GM03348 (cell line): ENCODE results near the gene TLR1.
"Not testable (repeated sequence)": the region's sequence is repeated elsewhere in the genome, so short reads cannot be mapped to it uniquely, and the experiment has no call there.

Experiments used
- DNase-seq: peaks from one replicate; pipeline ENCODE4 v3.0.0; 2012; ENCODE audit warnings: low spot score

TLR1 gene

DNA sequence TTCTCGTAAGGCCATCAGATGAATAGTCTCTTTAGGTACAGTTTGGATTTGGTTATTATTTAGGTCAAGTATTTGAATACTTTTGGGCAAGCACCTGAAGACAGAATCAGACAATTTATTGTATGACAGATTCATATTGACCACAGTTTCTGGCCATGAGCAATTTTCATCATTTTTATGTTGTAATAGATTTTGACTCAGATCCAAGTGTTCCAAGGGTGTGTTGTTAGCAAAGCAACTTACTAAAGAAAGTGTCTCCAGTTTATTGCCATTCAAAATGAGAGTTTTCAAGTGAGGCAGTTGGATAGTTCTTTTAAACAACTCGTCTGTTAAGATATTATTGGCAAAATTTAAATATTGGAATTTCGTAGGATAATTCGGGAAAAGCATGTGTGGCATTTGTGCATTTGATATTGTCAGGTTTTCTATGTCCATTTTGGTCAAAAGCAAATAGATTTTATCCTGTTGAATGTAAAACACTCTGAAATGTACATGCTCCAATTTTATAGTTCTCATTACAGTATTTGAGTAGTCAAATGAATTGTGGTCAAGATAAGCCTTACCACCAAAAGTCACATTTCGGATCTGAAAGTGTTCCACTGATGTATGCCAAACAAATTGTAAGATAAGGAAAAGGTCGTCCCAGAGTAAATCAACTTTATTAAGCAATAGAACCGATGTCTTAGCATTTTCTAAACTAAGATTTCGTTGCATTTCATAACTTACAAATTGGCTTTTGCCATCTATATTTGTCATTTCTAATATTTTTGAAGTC lies 30.2 kb downstream of the TLR1 start:
- no peak for DNase-seq

GRCh38 chr4:38770281-38770680 lies 34.3 kb downstream of the TLR1 start:
- DNase-seq: not testable (repeated sequence)

- no peak for DNase-seq
Observed at GRCh38 chr4:38769857-38770256, 34.7 kb downstream of the TLR1 start.

- DNase-seq: no peak
Observed at GRCh38 chr4:38769441-38769840, 35.1 kb downstream of the TLR1 start.

GRCh38 chr4:38768968-38769394 lies 35.6 kb downstream of the TLR1 start:
- no peak for DNase-seq

GRCh38 chr4:38766940-38767339 lies 37.7 kb downstream of the TLR1 start:
- DNase-seq: not testable (repeated sequence)

GRCh38 chr4:38765382-38765781 lies 39.2 kb downstream of the TLR1 start:
- no peak for DNase-seq

DNA sequence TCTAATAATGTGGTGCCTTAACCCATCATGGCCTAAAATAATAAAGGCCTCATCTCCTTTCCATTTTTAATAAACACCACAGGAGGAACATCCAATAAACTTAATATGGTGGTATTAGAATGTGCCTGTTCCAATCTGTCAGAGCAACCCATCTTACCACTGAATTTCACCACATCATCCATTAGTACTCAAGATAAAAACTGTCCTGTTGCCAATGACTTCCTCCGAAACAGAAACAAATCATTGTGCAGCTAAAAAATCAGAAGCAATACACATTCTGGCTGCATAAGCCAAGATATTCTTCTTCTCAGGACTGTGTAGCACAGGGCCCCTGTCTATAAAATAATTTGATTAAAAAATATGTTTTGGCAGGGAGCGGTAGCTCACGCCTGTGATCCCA lies 40.3 kb downstream of the TLR1 start:
- no peak for DNase-seq

GRCh38 chr4:38762560-38762959 lies 42.0 kb downstream of the TLR1 start:
- no peak for DNase-seq

GRCh38 chr4:38759790-38760122 lies 44.8 kb downstream of the TLR1 start:
- no peak for DNase-seq

DNA sequence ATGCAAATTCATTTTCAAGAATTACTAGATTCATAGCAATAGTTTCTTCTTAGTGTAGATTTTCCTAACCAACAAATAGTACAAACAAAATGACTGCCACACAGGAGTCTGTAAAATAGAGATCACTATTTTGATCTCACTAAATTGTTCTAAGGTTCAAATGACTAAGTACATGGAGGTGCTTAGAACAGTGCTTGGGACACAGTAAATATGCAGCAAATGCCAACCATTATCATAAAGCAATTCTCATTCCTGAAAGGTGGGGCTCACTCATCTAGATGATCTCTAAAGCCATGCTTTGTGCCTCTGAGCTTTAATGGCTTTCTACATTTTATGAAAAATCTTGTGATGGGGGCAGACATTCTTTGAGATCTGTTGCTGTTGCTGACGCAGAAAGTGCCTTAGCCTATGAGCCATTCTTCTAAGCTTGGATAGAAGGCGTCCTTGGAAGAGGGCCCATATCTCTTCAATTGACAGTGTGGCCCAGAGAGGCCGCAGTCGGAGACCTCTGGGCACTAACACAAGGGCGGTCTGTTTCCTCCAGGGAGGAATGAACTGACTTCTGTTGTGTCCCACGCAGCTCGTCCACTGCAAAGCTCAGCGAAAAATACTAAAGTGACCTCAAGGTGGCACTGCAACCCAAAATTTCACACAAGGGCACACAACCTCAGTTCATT lies 45.3 kb downstream of the TLR1 start:
- DNase-seq: peak; percentile 65

- no peak for DNase-seq
Observed at GRCh38 chr4:38757945-38758600, 46.5 kb downstream of the TLR1 start.

DNA sequence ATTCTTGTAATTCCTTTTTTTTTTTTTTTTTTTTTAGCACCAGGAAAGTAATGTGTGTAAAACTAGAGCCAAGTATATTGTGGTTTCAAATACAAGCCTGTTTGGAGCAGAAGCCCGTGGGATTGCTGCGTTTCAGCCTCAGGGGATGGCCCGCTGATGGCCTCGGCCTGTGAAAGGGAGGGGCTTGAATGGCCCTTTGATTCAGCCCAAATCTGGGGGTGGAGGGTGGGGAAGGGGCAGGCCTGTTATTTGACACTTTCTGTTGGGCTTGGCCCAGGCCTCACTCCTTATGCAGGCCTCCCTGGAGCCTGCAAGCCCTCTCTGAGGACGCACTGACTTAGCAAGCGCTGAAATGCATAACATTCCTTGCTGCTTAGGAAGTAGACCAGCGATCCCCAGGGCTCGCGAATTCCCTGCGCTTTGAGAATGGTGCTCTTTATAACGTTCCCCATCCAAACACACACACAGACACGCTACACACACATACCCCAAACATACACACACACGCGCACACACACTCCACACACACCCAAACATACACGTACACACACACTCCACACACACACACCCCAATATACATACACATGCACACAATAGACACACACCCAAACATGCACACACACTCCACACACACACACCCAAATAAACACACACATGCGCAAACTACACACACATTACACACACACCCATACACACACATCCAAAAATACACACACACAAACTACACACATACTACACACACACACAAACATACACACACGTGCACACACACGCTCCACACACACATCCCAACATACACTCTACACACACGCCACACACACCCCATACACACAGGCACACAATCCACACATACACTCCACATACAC lies 51.4 kb downstream of the TLR1 start:
- peak; percentile 93 for DNase-seq

GRCh38 chr4:38752372-38752940 lies 52.1 kb downstream of the TLR1 start:
- peak; percentile 17 for DNase-seq

DNA sequence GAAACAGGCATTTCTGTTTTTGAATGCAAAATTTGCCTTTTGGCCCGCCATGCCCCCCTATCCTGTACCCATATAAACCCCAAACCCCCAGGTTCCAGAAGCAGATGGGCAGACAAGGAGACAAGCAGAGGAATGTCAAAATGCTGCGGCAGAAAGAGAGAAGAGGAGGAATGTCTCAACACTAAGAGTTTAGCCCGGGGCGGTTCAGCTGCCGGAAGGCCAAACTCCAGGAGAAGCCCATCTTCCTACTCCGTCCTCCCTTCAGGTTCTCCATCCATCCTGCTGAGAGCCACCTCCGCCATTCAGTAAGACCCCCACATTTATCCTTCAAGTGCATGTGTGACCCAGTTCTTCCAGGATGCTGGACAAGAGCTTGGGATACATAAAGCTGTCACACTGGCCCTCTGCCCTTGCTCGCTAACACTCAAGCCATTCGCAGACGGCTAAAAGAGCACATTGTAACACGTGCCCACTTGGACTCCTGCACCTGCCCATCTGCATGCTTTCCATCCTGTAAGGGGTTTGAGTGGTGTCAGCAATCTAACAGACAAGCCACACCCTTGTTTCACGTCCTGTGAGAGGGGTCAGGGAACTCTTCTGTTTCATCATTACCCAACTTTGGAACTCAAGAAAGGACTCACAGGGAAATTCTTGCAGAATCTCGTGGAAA lies 53.1 kb downstream of the TLR1 start:
- DNase-seq: no peak

GRCh38 chr4:38749336-38749735 lies 55.3 kb downstream of the TLR1 start:
- no peak for DNase-seq

- no peak for DNase-seq
Observed at GRCh38 chr4:38747629-38748028, 57.0 kb downstream of the TLR1 start.
